ENCODE results near the gene BMI1.

Gene BMI1

GRCh38 chr10:22366771-22367170, 45.9 kb downstream of the BMI1 start:
- TF ChIP-seq CTCF (IDR thresholded peaks at IDR 0.05), result no peak
- DNase-seq (ENCODE audit: low spot score), result no peak
- Histone ChIP-seq H3K27ac (no peak overlapping the region), H3K4me3 (no peak overlapping the region)

- Histone ChIP-seq H3K4me3 (no peak overlapping the region), H3K27ac (no peak overlapping the region)
- DNase-seq (ENCODE audit: low spot score), result no peak
- no peak for TF ChIP-seq CTCF (IDR thresholded peaks at IDR 0.05)
Measured at GRCh38 chr10:22367471-22367870, 46.6 kb downstream of the BMI1 start.

- Histone ChIP-seq H3K4me3 (no peak overlapping the region), H3K27ac (no peak overlapping the region)
- no peak for TF ChIP-seq CTCF (IDR thresholded peaks at IDR 0.05)
- no peak for DNase-seq (ENCODE audit: low spot score)
Measured at GRCh38 chr10:22368402-22368801, 47.5 kb downstream of the BMI1 start.

GRCh38 chr10:22368981-22369380, 48.1 kb downstream of the BMI1 start:
- Histone ChIP-seq H3K4me3 (no peak overlapping the region), H3K27ac (no peak overlapping the region)
- DNase-seq (ENCODE audit: low spot score), result no peak
- TF ChIP-seq CTCF (IDR thresholded peaks at IDR 0.05), result no peak

- Histone ChIP-seq H3K4me3 (no peak overlapping the region), H3K27ac (no peak overlapping the region)
- DNase-seq (ENCODE audit: low spot score), result no peak
- TF ChIP-seq CTCF (IDR thresholded peaks at IDR 0.05), result no peak
Measured at GRCh38 chr10:22369434-22370072, 48.7 kb downstream of the BMI1 start.

GRCh38 chr10:22370320-22370719, 49.4 kb downstream of the BMI1 start:
- no peak overlapping the region for H3K27ac ChIP-seq
- no peak for DNase-seq (ENCODE audit: low spot score)
- no peak for TF ChIP-seq CTCF (IDR thresholded peaks at IDR 0.05)
- H3K4me3 ChIP-seq, result no peak overlapping the region

- H3K4me3 ChIP-seq, result no peak overlapping the region
- no peak for TF ChIP-seq CTCF (IDR thresholded peaks at IDR 0.05)
- DNase-seq (ENCODE audit: low spot score), result no peak
- H3K27ac ChIP-seq, result no peak overlapping the region
Measured at GRCh38 chr10:22372298-22372697, 51.4 kb downstream of the BMI1 start.

Measured in coronary artery (tissue), 2 donors.